Measurements from ENCODE around the gene C2CD2L.

- TF ChIP-seq STAT3 (IDR thresholded peaks at IDR 0.05; ENCODE audit: low read depth, low read length) (no peak), CTCF (IDR thresholded peaks at IDR 0.05 in 2 of 3, conservative IDR thresholded peaks at IDR 0.05 in 1 of 3; ENCODE audit: control insufficient read depth in 2 of 3, extremely low read depth in 1 of 3, insufficient read depth in 1 of 3, low read depth in 3 of 3, low read length in 3 of 3) (peak; percentile 50 to 71 (median 67)), ATF2 (IDR thresholded peaks at IDR 0.05; ENCODE audit: low read length) (no peak), CEBPZ (IDR thresholded peaks at IDR 0.05; ENCODE audit: low read depth, low read length) (no peak), EP300 (IDR thresholded peaks at IDR 0.05; ENCODE audit: borderline replicate concordance in 1 of 2, control insufficient read depth in 1 of 2, low read depth in 2 of 2, low read length in 2 of 2) (no peak), IRF3 (IDR thresholded peaks at IDR 0.05) (no peak), POLR2A (IDR thresholded peaks at IDR 0.05; ENCODE audit: low read depth, low read length) (no peak), E2F8 (IDR thresholded peaks at IDR 0.05; ENCODE audit: low read depth, partially characterized antibody) (no peak), ZNF384 (IDR thresholded peaks at IDR 0.05; ENCODE audit: borderline replicate concordance, low read depth, low read length) (no peak), MAX (IDR thresholded peaks at IDR 0.05; ENCODE audit: low read depth, low read length) (no peak), YY1 (IDR thresholded peaks at IDR 0.05; ENCODE audit: low read depth, low read length) (peak; percentile 33; the same call in 1 of the 2 replicates), PRDM15 (CRISPR knock-in tag; IDR thresholded peaks at IDR 0.05) (no peak), EZH2 (IDR thresholded peaks at IDR 0.05; ENCODE audit: borderline replicate concordance, control insufficient read depth, low read depth, low read length) (no peak), JUND (IDR thresholded peaks at IDR 0.05; ENCODE audit: low read depth, low read length) (no peak)
These were observed 37.8 kb downstream of the C2CD2L start for GRCh38 chr11:119144825-119145486.
